Spleen (tissue), 11 donors: ENCODE data around the gene APOL4. TPM values are rescaled to one million over a fixed set of nuclear protein-coding genes. Genes with fewer than 3 reads are reported as not detected.

Experiments
- DNase-seq: peaks from one replicate; pipeline ENCODE4 v3.0.0-alpha.2; 2020
- H3K27ac ChIP-seq, 8 donors: fragments of 200-600 bp; sonication (generic) in 7 of 8; 1 replicate in 4 of 8; 2 replicates in 4 of 8; pipeline versions ENCODE4 v1.5.0 to v1.8.0; 2016 to 2021; ENCODE audit warnings: inconsistent platforms in 4 of 8, mild to moderate bottlenecking in 4 of 8, moderate library complexity in 1 of 8
- H3K27me3 ChIP-seq, 7 donors: fragments of 200-600 bp; sonication (generic) in 6 of 7; replicated peaks in 1 of 7; 1 replicate in 4 of 7; 2 replicates in 3 of 7; pipeline versions ENCODE4 v1.5.0 to v1.8.0; 2016 to 2021; ENCODE audit warnings: inconsistent platforms in 3 of 7, mild to moderate bottlenecking in 1 of 7
- H3K36me3 ChIP-seq, 6 donors: fragments of 200-600 bp; sonication (generic) in 5 of 6; 1 replicate in 4 of 6; 2 replicates in 2 of 6; pipeline versions ENCODE4 v1.5.0 to v1.8.0; 2016 to 2021; ENCODE audit warnings: inconsistent platforms in 2 of 6
- H3K4me1 ChIP-seq, 6 donors: fragments of 200-600 bp; sonication (generic) in 5 of 6; 1 replicate in 3 of 6; 2 replicates in 3 of 6; pipeline versions ENCODE4 v1.5.0 to v1.8.0; 2016 to 2021; ENCODE audit warnings: inconsistent platforms in 3 of 6
- H3K4me3 ChIP-seq, 8 donors: fragments of 200-600 bp; sonication (generic) in 7 of 8; 1 replicate in 4 of 8; 2 replicates in 4 of 8; pipeline versions ENCODE4 v1.5.0 to v1.8.0; 2016 to 2021; ENCODE audit warnings: inconsistent platforms in 4 of 8, mild to moderate bottlenecking in 4 of 8, moderate library complexity in 2 of 8
- H3K9me3 ChIP-seq, 8 donors: fragments of 200-600 bp; sonication (generic) in 7 of 8; 1 replicate in 4 of 8; 2 replicates in 4 of 8; pipeline versions ENCODE4 v1.5.0 to v1.8.0; 2016 to 2021; ENCODE audit warnings: inconsistent platforms in 4 of 8
- CTCF ChIP-seq, 11 experiments: fragments of 200-600 bp in 7 of 11; fragments of 450-650 bp in 4 of 11; sonication (generic) in 4 of 11; IDR thresholded peaks in 8 of 11; conservative IDR thresholded peaks in 3 of 11; 1 replicate in 7 of 11; 2 replicates in 4 of 11; pipeline versions ENCODE4 v1.4.0 to v1.8.0; 2016 to 2021; ENCODE audit warnings: antibody characterized with exemption in 11 of 11, inconsistent platforms in 4 of 11, mild to moderate bottlenecking in 1 of 11
- POLR2A ChIP-seq, 3 donors: fragments of 450-650 bp; IDR thresholded peaks; one replicate each; pipeline ENCODE4 v1.5.1; 2017; ENCODE audit warnings: antibody characterized with exemption in 3 of 3, mild to moderate bottlenecking in 1 of 3
- POLR2AphosphoS5 ChIP-seq, 3 donors: sonication (generic); formaldehyde crosslinking; IDR thresholded peaks; one replicate each; pipeline ENCODE4 v1.5.1; 2017; ENCODE audit warnings: antibody characterized with exemption in 3 of 3
- WGBS, 5 donors: extraction: QIAGEN DNeasy Blood & Tissue Kit in 3 of 5; methylation state at CpG; one replicate each; pipeline versions ENCODE4 v1.1.5 to v1.1.7; 2013 to 2018; 5-methylcytosine and 5-hydroxymethylcytosine counted together
- intact Hi-C: fragments of 100-400 bp; cut with DNase I; formaldehyde crosslinking; loops from one replicate; pipeline ENCODE4 v1.15.0; 2023; ENCODE audit warnings: low total_unique reads
- polyA plus RNA-seq, 3 donors: library from polyadenylated mRNA; stranded (reverse); fragments of 200-250 nt; gene quantifications; one replicate each; pipeline ENCODE4 v1.2.1, GENCODE V29; 2013
- total RNA-seq, 7 donors: library from RNA; depleted of rRNA in 3 of 7; stranded (reverse); fragments of >200 nt in 3 of 7; fragmentation: NEBNext Ultra II Directional in 4 of 7; extraction: Animal tissue kit (Norgen Biotek cat#: 25700) in 4 of 7; gene quantifications; one replicate each; pipeline versions ENCODE4 v1.1.0 to v1.2.1, GENCODE V29; 2016 to 2021
- donor health status: healthy with polysubstance abuse.
- donor health status: DM: no; HTN: no; CAD: no; lungs with moderate emphysema.
- donor health status: DM: no; HTN: no; CAD: no.
- donor health status: Bipolar disorder and iron deficiency.
- donor health status: healthy.
- donor health status: DM: no; HTN: no; CAD: no.
- donor health status: DM: yes; HTN: yes; CAD: no.

Gene APOL4
- total and polyA plus RNA-seq, 10 donors, result 2.5 to 14.4 (median 3.9) TPM; not detected in 1

- 16 to 23% (median 21%) methylated on average over 12 to 13 of the region's 13 CpGs for WGBS, 5 donors
- peaks cover 0 to 6% (median 0%) of the 10 kb centered on the region in 8 donors for H3K9me3 ChIP-seq
- H3K4me3 ChIP-seq, result peak within 1 kb of the TSS; percentile 43 to 88 (median 66)
- peaks cover 30 to 56% (median 45%) of the 10 kb centered on the region in 6 donors for H3K4me1 ChIP-seq
- peaks cover 0 to 34% (median 8%) of the 10 kb centered on the region in 6 donors for H3K36me3 ChIP-seq
- H3K27me3 ChIP-seq, result no peaks in the 10 kb centered on the region
- TF ChIP-seq POLR2AphosphoS5 (IDR thresholded peaks at IDR 0.05), result peak; percentile 71 to 93 (median 92)
- peak; percentile 46 to 90 (median 74) for TF ChIP-seq CTCF (IDR thresholded peaks at IDR 0.05 in 8 of 11, conservative IDR thresholded peaks at IDR 0.05 in 3 of 11)
- TF ChIP-seq POLR2A (IDR thresholded peaks at IDR 0.05), result peak in 2 of 3 donors; percentile 17 to 94
- intact Hi-C loops, result no loop called here
- H3K27ac ChIP-seq, result peak within 1 kb of the TSS; percentile 76 to 96 (median 92)
- peak; percentile 97 for DNase-seq
These were observed 38.0 kb upstream of the APOL4 start, which contains the start of gene APOL2 for GRCh38 chr22:36239401-36240171. APOL2 (minus strand) TSS chr22:36239527; CDS start chr22:36233162, 6,365 bp downstream.

GRCh38 chr22:36239150-36239400 lies 37.5 kb upstream of the APOL4 start:
- H3K27me3 ChIP-seq, result no peaks in the 10 kb centered on the region
- H3K4me1 ChIP-seq, result peaks cover 31 to 62% (median 47%) of the 10 kb centered on the region in 6 donors
- H3K4me3 ChIP-seq, result peak overlapping the region; percentile 43 to 88 (median 66)
- peak overlapping the region; percentile 76 to 96 (median 92) for H3K27ac ChIP-seq
- no peak for TF ChIP-seq POLR2AphosphoS5 (IDR thresholded peaks at IDR 0.05)
- no peak for TF ChIP-seq CTCF (IDR thresholded peaks at IDR 0.05 in 8 of 11, conservative IDR thresholded peaks at IDR 0.05 in 3 of 11)
- intact Hi-C loops, result no loop called here
- no peak for DNase-seq
- 0 to 7% (median 1%) methylated on average over 4 of the region's 4 CpGs for WGBS, 5 donors
- H3K9me3 ChIP-seq, result peaks cover 0 to 6% (median 0%) of the 10 kb centered on the region in 8 donors
- peaks cover 0 to 39% (median 11%) of the 10 kb centered on the region in 6 donors for H3K36me3 ChIP-seq

- DNase-seq, result peak; percentile 79
These were observed 37.0 kb upstream of the APOL4 start for GRCh38 chr22:36238373-36239149.

More at GRCh38 chr22:36238373-36239149, 37.0 kb upstream of the APOL4 start:
- Histone ChIP-seq H3K4me1 (peaks cover 31 to 67% (median 50%) of the 10 kb centered on the region in 6 donors), H3K9me3 (peaks cover 0 to 6% (median 0%) of the 10 kb centered on the region in 8 donors), H3K27ac (peak overlapping the region; percentile 76 to 96 (median 92)), H3K4me3 (peak overlapping the region; percentile 43 to 88 (median 66)), H3K27me3 (no peaks in the 10 kb centered on the region), H3K36me3 (peaks cover 0 to 44% (median 13%) of the 10 kb centered on the region in 6 donors)
- WGBS, 5 donors, result 1 to 9% (median 4%) methylated on average over 5 of the region's 5 CpGs
- intact Hi-C loops, result no loop called here
- no peak for TF ChIP-seq POLR2AphosphoS5 (IDR thresholded peaks at IDR 0.05)
- no peak for TF ChIP-seq CTCF (IDR thresholded peaks at IDR 0.05 in 8 of 11, conservative IDR thresholded peaks at IDR 0.05 in 3 of 11)
